Measurements from ENCODE around the gene S1PR5.
"Not testable (repeated sequence)": the region's sequence is repeated elsewhere in the genome, so short reads cannot be mapped to it uniquely, and the experiment has no call there.

S1PR5 gene

GRCh38 chr19:10552510-10553053, 35.3 kb upstream of the S1PR5 start:
- no peak for TF ChIP-seq CTCF (IDR thresholded peaks at IDR 0.05)
- no peak for TF ChIP-seq ZFX (IDR thresholded peaks at IDR 0.05; ENCODE audit: borderline replicate concordance)
- peak overlapping the region; percentile 30; the same call in 1 of the 2 replicates for H3K27ac ChIP-seq

GRCh38 chr19:10551698-10552301, 34.6 kb upstream of the S1PR5 start:
- no peak for TF ChIP-seq ZFX (IDR thresholded peaks at IDR 0.05; ENCODE audit: borderline replicate concordance)
- TF ChIP-seq CTCF (IDR thresholded peaks at IDR 0.05), result peak; percentile 34
- peak overlapping the region; percentile 30; the same call in 1 of the 2 replicates for H3K27ac ChIP-seq

- H3K27ac ChIP-seq, result not testable (repeated sequence)
These were observed 33.8 kb upstream of the S1PR5 start for GRCh38 chr19:10551006-10551405.

GRCh38 chr19:10550336-10550735, 33.1 kb upstream of the S1PR5 start:
- H3K27ac ChIP-seq, result no peak overlapping the region
- TF ChIP-seq ZFX (IDR thresholded peaks at IDR 0.05; ENCODE audit: borderline replicate concordance), result no peak
- TF ChIP-seq CTCF (IDR thresholded peaks at IDR 0.05), result no peak

GRCh38 chr19:10549733-10550132, 32.5 kb upstream of the S1PR5 start:
- TF ChIP-seq CTCF (IDR thresholded peaks at IDR 0.05), result no peak
- TF ChIP-seq ZFX (IDR thresholded peaks at IDR 0.05; ENCODE audit: borderline replicate concordance), result no peak
- no peak overlapping the region for H3K27ac ChIP-seq

DNA sequence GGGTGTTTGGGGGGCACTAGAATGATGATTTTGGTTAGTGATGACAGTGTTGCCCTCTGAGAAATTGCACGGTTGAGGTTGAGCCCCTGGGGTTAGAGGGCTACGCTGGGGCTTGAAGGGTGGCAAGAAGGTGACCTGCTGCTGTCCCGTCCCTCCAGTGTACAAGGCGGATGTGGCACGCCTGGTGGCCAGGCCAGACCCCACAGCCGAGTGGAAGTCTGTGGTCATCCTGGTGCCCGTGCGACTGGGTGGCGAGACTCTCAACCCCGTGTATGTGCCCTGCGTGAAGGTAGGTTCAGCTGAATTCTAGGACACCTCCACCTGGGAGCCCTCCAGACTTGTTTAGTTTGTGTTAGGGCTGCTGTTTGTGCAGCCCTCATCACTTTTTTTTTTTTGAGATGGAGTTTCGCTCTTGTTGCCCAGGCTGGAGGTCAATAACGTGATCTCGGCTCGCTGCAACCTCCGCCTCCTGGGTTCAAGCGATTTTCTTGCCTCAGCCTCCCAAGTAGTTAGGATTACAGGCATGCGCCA, 31.6 kb upstream of the S1PR5 start:
- TF ChIP-seq CTCF (IDR thresholded peaks at IDR 0.05) (no peak), ZFX (IDR thresholded peaks at IDR 0.05; ENCODE audit: borderline replicate concordance) (no peak)
- H3K27ac ChIP-seq, result no peak overlapping the region

DNA sequence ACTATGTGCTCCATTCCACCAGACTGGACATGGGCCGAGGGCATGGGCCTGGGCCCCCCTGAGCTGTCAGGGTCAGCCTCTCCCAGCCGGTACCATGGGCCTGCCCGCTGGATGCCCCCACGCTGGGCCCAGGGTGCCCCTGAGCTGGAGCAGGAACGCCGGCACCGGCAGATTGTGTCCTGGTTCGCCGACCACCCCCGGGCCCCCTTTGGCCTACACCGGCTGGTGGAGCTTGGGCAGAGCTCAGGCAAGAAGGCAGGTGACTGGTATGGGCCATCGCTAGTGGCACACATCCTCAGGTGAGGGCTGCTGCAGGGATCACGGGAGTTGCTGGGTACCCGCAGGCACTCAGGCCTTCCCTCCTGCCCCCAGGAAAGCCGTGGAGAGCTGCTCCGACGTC, 29.6 kb upstream of the S1PR5 start:
- TF ChIP-seq ZFX (IDR thresholded peaks at IDR 0.05; ENCODE audit: borderline replicate concordance), result no peak
- TF ChIP-seq CTCF (IDR thresholded peaks at IDR 0.05), result no peak
- H3K27ac ChIP-seq, result no peak overlapping the region
